ENCODE measurements around the gene ABHD5. TPM values are rescaled to one million over a fixed set of nuclear protein-coding genes. Genes with fewer than 3 reads are reported as not detected.

The ABHD5 gene
- total RNA-seq, 1 donor from 2014 or later: 19.0 TPM

DNA sequence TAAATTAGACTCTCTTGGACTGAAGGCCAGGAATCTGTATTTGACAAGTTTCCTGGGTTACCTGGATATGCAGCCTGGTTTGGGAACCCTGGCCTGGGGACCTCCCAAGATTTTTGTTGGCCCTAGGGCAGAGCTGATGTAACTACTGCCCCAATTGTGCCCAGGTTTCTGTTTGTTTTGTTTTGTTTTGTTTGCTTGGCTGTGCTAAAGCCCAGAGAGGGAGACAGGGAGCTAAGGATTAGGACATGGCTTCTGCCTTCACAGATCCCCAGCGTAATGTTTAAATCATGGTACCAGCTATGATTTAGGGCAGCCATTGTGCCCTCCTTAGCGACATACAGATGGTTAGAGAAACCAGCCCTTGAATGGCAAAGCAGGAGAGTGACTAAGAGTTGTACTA lies 47.6 kb downstream of the ABHD5 start:
- intact Hi-C loops (cut with micrococcal nuclease): no loop called here
- H3K36me3 Mint-ChIP-seq (ENCODE audit: low read depth): peaks cover 1% of the 10 kb centered on the region
- H3K4me1 Mint-ChIP-seq: no peaks in the 10 kb centered on the region
- peaks cover 2% of the 10 kb centered on the region for H3K27me3 Mint-ChIP-seq
- no peak overlapping the region for H3K4me3 Mint-ChIP-seq
- H3K9me3 Mint-ChIP-seq: no peaks in the 10 kb centered on the region
- no peak overlapping the region for H3K27ac Mint-ChIP-seq
- DNase-seq: no peak

DNA sequence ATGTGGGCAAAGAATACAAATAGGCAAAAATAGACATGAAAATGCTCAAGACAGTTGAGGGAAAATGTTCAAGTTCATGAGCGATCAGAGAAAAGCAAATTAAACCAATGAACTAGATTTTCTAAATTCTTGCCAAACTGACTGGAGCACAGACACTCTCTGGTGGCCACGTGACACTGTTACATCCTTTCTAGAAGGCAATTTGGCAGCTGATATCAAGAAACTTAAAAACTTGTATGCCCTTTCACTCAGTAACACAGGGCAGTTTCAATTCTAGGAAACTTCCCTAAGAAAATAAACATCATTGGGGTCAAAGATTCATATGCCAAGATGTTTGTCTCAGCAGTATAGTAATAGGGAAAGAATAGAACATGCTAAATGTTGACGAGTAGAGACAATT lies 52.2 kb downstream of the ABHD5 start:
- intact Hi-C loops (cut with micrococcal nuclease): no loop called here
- no peak overlapping the region for H3K4me3 Mint-ChIP-seq
- H3K36me3 Mint-ChIP-seq (ENCODE audit: low read depth): no peaks in the 10 kb centered on the region
- no peak overlapping the region for H3K27ac Mint-ChIP-seq
- H3K9me3 Mint-ChIP-seq: peaks cover 8% of the 10 kb centered on the region
- no peak for DNase-seq
- peaks cover 3% of the 10 kb centered on the region for H3K27me3 Mint-ChIP-seq
- no peaks in the 10 kb centered on the region for H3K4me1 Mint-ChIP-seq

GRCh38 chr3:43747641-43748040 lies 56.9 kb downstream of the ABHD5 start:
- DNase-seq: no peak
- intact Hi-C loops (cut with micrococcal nuclease): no loop called here

DNA sequence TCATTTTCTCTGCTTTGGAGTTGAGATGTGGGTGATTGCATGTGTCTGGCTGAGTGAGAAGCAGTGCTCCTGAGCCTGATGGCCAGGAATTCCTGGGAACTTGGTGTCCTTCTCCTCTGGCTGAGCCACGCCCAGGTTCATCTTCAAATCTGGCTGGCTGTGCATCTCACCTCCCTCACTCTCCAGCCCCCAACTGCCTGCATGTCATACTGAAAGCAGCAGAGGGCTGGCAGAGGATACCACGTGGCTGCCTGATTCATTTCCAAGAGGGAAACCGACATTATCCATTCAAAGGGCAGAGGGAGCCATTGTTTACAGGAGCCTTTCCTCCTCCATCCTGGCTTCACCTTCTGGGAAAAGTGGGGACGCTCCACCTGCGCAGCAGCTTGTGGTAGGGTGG lies 57.4 kb downstream of the ABHD5 start:
- Mint-ChIP-seq H3K4me1 (no peaks in the 10 kb centered on the region), H3K9me3 (peaks cover 8% of the 10 kb centered on the region), H3K36me3 (ENCODE audit: low read depth) (no peaks in the 10 kb centered on the region), H3K4me3 (no peak overlapping the region), H3K27me3 (peaks cover 11% of the 10 kb centered on the region), H3K27ac (no peak overlapping the region)
- DNase-seq: no peak
- intact Hi-C loops (cut with micrococcal nuclease): no loop called here

More at GRCh38 chr3:43747641-43748040, 56.9 kb downstream of the ABHD5 start:
- H3K27me3 Mint-ChIP-seq: peaks cover 12% of the 10 kb centered on the region
- H3K4me1 Mint-ChIP-seq: no peaks in the 10 kb centered on the region
- H3K27ac Mint-ChIP-seq: no peak overlapping the region
- no peaks in the 10 kb centered on the region for H3K36me3 Mint-ChIP-seq (ENCODE audit: low read depth)
- H3K9me3 Mint-ChIP-seq: peaks cover 8% of the 10 kb centered on the region
- H3K4me3 Mint-ChIP-seq: no peak overlapping the region

DNA sequence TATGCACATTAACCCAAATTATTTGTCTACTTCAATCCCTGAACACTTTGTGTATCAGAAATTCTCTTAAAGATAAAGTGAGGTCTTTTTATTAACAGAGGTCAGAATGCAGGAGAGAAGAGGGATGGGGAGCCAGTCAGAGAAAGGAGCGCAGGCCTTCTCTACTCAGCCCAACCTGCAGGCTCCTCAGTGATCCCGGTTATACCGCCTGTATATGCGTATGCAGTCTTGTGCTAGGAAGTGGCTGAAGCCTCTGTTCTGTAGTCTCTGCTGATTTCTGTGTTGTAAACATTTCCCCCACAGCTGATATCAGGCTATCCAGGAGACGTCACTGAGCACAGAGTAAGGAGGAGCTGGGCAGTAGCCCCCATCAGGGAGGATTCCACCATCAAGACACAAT lies 57.9 kb downstream of the ABHD5 start:
- H3K36me3 Mint-ChIP-seq (ENCODE audit: low read depth): no peaks in the 10 kb centered on the region
- H3K4me3 Mint-ChIP-seq: no peak overlapping the region
- H3K27ac Mint-ChIP-seq: no peak overlapping the region
- no peaks in the 10 kb centered on the region for H3K4me1 Mint-ChIP-seq
- DNase-seq: no peak
- H3K9me3 Mint-ChIP-seq: peaks cover 8% of the 10 kb centered on the region
- H3K27me3 Mint-ChIP-seq: peaks cover 9% of the 10 kb centered on the region
- intact Hi-C loops (cut with micrococcal nuclease): no loop called here

GRCh38 chr3:43752905-43753304 lies 62.2 kb downstream of the ABHD5 start:
- peaks cover 10% of the 10 kb centered on the region for H3K27me3 Mint-ChIP-seq

DNA sequence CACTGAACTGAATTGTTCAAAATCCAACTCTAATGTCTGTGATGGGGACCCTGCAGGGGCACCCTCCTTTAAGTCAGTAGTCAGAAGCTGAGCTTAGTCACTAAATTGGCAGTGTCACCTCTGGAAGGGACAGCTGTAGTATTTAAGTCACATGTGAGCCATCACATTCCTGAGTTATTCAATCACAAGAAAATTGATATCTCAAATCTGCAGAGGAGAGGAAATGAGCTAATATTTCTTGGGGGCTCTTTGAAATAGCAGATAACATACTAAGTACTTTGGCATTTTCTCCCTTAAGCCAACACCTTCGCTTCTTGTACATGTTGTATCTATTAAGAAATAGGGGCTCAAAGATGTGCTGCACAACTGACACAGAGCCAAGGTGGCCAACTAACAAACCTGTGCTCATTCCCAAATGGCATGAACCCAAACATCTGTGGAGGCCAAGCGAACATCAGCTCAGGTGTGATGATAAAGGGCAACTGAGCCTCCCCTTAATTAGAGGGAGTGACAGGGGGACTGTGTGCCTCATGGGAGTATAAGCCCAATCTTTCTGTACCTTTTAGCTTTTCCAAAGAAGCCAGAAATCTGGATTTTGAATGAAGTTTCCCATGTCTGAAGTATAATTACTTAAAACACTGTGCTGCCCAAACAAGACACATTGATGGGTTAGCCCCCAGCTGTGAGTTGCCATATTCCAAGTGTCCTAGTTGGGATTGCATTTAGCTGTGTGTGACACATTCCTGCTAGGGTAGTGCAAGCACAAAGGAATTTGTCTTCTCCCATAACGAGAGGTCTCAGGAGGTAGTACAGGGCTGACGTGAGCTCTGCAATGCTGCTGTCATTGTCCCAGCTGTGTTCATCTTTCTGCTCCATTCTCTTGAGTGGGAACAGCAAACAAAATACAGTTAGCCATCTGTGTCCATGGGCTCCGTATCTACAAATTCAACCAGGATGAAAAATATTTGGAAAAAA lies 63.3 kb downstream of the ABHD5 start:
- Mint-ChIP-seq H3K9me3 (no peaks in the 10 kb centered on the region), H3K27ac (no peak overlapping the region), H3K36me3 (ENCODE audit: low read depth) (no peaks in the 10 kb centered on the region), H3K4me3 (no peak overlapping the region), H3K4me1 (peaks cover 15% of the 10 kb centered on the region), H3K27me3 (peaks cover 10% of the 10 kb centered on the region)
- intact Hi-C loops (cut with micrococcal nuclease): no loop called here
- no peak for DNase-seq

More at GRCh38 chr3:43752905-43753304, 62.2 kb downstream of the ABHD5 start:
- intact Hi-C loops (cut with micrococcal nuclease): no loop called here
- no peaks in the 10 kb centered on the region for H3K9me3 Mint-ChIP-seq
- no peak overlapping the region for H3K4me3 Mint-ChIP-seq
- H3K36me3 Mint-ChIP-seq (ENCODE audit: low read depth): no peaks in the 10 kb centered on the region
- H3K4me1 Mint-ChIP-seq: peaks cover 14% of the 10 kb centered on the region
- H3K27ac Mint-ChIP-seq: no peak overlapping the region
- no peak for DNase-seq

- Mint-ChIP-seq H3K27ac (peak overlapping the region; percentile 5), H3K27me3 (peaks cover 8% of the 10 kb centered on the region), H3K36me3 (ENCODE audit: low read depth) (no peaks in the 10 kb centered on the region), H3K4me3 (no peak overlapping the region), H3K9me3 (no peaks in the 10 kb centered on the region), H3K4me1 (peaks cover 18% of the 10 kb centered on the region)
- intact Hi-C loops (cut with micrococcal nuclease): loop anchor here (5.0 kb wide), 1 partner anchor 63 kb away; the partner anchor contains the start of gene ABHD5
- DNase-seq: peak; percentile 79
These were observed 64.9 kb downstream of the ABHD5 start for GRCh38 chr3:43755516-43756200.

DNA sequence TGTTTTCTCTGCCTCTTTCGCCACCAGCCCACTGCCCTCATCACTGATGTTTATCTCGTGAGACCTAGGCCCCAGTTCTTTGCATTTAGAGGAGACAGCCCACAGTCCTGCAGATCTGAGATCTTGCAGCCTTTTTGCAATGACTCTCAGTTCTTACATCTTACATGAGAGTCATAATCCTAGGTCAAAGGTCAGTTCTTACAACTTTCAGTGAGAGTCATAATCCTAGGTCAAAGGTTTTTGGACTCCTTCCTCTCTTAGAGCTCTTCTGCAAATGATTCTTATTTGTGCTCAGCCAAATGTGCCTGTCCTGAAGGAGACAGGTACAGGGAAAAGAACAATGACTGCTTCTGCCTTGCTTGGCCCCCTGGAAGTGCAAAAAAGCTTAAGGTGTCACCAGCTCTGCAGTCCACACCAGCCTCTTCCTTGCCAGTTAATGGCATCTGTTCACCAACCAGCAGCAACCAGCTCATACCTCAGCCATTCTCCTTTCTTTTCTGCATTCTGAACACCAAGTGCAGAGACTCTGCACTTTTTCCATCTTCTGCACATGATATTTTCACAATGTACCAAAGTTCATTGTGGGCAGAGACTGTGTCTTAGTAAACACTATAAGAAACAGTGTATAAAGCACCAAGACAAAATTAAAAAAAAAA lies 67.1 kb downstream of the ABHD5 start:
- Mint-ChIP-seq H3K27me3 (peaks cover 3% of the 10 kb centered on the region), H3K4me1 (peaks cover 20% of the 10 kb centered on the region), H3K36me3 (ENCODE audit: low read depth) (no peaks in the 10 kb centered on the region), H3K9me3 (no peaks in the 10 kb centered on the region), H3K4me3 (no peak overlapping the region), H3K27ac (peak overlapping the region; percentile 3)
- intact Hi-C loops (cut with micrococcal nuclease): loop anchor here (5.0 kb wide), 1 partner anchor 65 kb away; the partner anchor contains the start of gene ABHD5
- no peak for DNase-seq

DNA sequence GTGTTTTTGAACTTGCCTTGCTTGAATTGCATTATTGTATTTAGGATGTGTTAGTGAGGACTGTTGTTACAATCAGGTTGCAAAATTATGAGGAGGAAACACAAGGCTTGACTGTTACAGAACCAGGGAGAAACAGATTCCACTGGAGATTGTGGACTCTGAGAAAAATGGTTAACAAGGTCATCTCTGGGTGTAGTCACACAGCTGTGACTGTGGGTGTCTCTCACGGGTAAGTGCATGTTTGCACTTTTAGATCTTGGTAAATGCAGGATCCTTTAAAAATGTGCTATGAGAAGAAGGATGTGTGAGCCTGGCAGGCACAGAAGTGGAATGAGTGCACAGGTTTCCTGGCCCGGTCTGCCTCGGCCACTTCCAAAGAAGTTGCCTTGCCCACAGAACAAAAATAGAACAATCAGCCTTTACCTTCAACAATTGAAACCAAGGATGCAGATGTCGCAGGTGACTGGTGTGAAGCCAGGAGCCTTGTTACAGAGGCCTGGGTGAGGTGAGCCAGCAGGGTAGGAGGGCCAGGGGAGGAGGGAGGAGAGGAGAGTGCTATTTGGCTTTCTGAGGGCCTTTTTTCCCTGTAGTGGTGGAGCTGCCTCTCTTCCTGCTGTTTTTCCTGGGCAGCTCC lies 68.0 kb downstream of the ABHD5 start:
- Mint-ChIP-seq H3K4me1 (peaks cover 20% of the 10 kb centered on the region), H3K9me3 (no peaks in the 10 kb centered on the region), H3K27me3 (peaks cover 2% of the 10 kb centered on the region), H3K4me3 (no peak overlapping the region), H3K36me3 (ENCODE audit: low read depth) (no peaks in the 10 kb centered on the region), H3K27ac (no peak overlapping the region)
- no peak for DNase-seq
- intact Hi-C loops (cut with micrococcal nuclease): loop anchor here (5.0 kb wide), 1 partner anchor 66 kb away; the partner anchor contains the start of gene ABHD5

- H3K36me3 Mint-ChIP-seq (ENCODE audit: low read depth): no peaks in the 10 kb centered on the region
- intact Hi-C loops (cut with micrococcal nuclease): loop anchor here (5.0 kb wide), 1 partner anchor 67 kb away; the partner anchor contains the start of gene ABHD5
- no peak overlapping the region for H3K27ac Mint-ChIP-seq
- no peak overlapping the region for H3K4me3 Mint-ChIP-seq
- H3K4me1 Mint-ChIP-seq: peaks cover 20% of the 10 kb centered on the region
- peaks cover 2% of the 10 kb centered on the region for H3K27me3 Mint-ChIP-seq
- DNase-seq: peak; percentile 58
- no peaks in the 10 kb centered on the region for H3K9me3 Mint-ChIP-seq
These were observed 68.6 kb downstream of the ABHD5 start for GRCh38 chr3:43759297-43759782.

DNA sequence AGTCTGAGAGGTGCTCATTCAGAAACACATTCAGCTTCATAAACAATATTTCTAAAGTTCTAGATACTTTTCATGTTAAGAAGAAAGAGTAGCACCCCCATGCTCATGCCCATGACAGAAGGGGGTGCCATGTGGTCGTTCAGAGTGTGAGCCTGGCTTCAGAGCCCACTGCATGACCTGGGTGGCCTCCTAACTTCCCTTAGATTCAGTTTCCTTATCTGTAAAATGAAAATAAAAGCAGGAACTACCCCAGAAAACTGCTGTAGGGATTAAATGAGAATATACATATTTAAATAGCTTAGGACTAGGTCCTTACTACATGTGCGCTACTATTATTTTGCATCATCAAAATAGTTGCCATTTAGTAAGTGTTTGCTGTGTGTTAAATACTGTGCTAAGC lies 69.2 kb downstream of the ABHD5 start:
- Mint-ChIP-seq H3K36me3 (ENCODE audit: low read depth) (no peaks in the 10 kb centered on the region), H3K9me3 (no peaks in the 10 kb centered on the region), H3K27ac (no peak overlapping the region), H3K4me3 (no peak overlapping the region), H3K4me1 (peaks cover 18% of the 10 kb centered on the region), H3K27me3 (peaks cover 2% of the 10 kb centered on the region)
- intact Hi-C loops (cut with micrococcal nuclease): loop anchor here (5.0 kb wide), 1 partner anchor 68 kb away; the partner anchor contains the start of gene ABHD5
- no peak for DNase-seq

DNA sequence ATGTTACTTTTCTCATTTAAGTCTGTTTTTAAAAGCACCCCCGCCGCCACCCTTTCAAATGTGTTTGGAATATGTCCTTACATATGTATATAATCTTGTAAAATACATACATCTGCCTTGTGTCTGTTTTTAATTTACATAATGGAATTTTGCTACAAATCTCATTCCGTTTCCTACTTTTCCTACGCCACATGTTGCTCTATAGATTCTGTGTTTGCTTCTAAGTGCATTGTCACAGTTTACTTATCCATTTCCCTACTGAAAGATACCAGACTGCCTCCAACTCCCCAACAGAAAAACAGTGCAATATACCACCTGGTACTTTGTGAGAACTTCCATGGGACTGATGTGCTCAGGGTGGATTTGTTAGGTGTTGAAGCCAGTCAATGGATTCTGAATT lies 70.2 kb downstream of the ABHD5 start:
- H3K36me3 Mint-ChIP-seq (ENCODE audit: low read depth): no peaks in the 10 kb centered on the region
- DNase-seq: no peak
- H3K4me3 Mint-ChIP-seq: no peak overlapping the region
- peaks cover 8% of the 10 kb centered on the region for H3K4me1 Mint-ChIP-seq
- intact Hi-C loops (cut with micrococcal nuclease): no loop called here
- peaks cover 2% of the 10 kb centered on the region for H3K27me3 Mint-ChIP-seq
- H3K27ac Mint-ChIP-seq: no peak overlapping the region
- no peaks in the 10 kb centered on the region for H3K9me3 Mint-ChIP-seq
